ENCODE results near the gene JRKL.
"Not testable (repeated sequence)": the region's sequence is repeated elsewhere in the genome, so short reads cannot be mapped to it uniquely, and the experiment has no call there.

GRCh38 chr11:96411412-96411811 lies 21.6 kb downstream of the JRKL start:
- TF ChIP-seq POLR2AphosphoS5 (IDR thresholded peaks at IDR 0.05); POLR2A (IDR thresholded peaks at IDR 0.05); CTCF (IDR thresholded peaks at IDR 0.05); EP300 (IDR thresholded peaks at IDR 0.05; ENCODE audit: low read depth): not testable (repeated sequence)
